Calu3 (cell line): ENCODE data around the gene TBC1D10A. TPM values are rescaled to one million over a fixed set of nuclear protein-coding genes. Genes with fewer than 3 reads are reported as not detected.

ENCODE experiments used
- BruUV-seq: library from RNA; stranded (reverse); fragments of 400-500 nt; replicated peaks from 2 replicates; lab custom pipeline; 2021; lab: Mats Ljungman, UMichigan
- CTCF ChIA-PET: fragments of 300-600 bp; sonication (Branson Sonifier 250); formaldehyde crosslinking; loops from one replicate; lab custom pipeline; 2022; ENCODE audit warnings: antibody characterized with exemption; lab: Charles Lee
- DNase-seq: peaks from one replicate; pipeline ENCODE4 v3.0.0; 2022
- H3K27ac Mint-ChIP-seq: one replicate; pipeline ENCODE4 v1.8.0; 2022; ENCODE audit warnings: mixed read lengths; ENCODE audit not compliant: unreplicated experiment
- H3K27me3 Mint-ChIP-seq: one replicate; pipeline ENCODE4 v1.8.0; 2022; ENCODE audit warnings: mixed read lengths; ENCODE audit not compliant: unreplicated experiment
- H3K36me3 Mint-ChIP-seq: one replicate; pipeline ENCODE4 v1.8.0; 2022; ENCODE audit warnings: mild to moderate bottlenecking, moderate library complexity, mixed read lengths; ENCODE audit not compliant: insufficient read depth, unreplicated experiment
- H3K4me1 Mint-ChIP-seq: one replicate; pipeline ENCODE4 v1.8.0; 2022; ENCODE audit warnings: mild to moderate bottlenecking, low read depth, mixed read lengths; ENCODE audit not compliant: unreplicated experiment
- H3K4me3 Mint-ChIP-seq: one replicate; pipeline ENCODE4 v1.8.0; 2022; ENCODE audit warnings: mild to moderate bottlenecking, low read depth, moderate library complexity, mixed read lengths; ENCODE audit not compliant: unreplicated experiment
- H3K9me3 Mint-ChIP-seq: one replicate; pipeline ENCODE4 v1.8.0; 2022; ENCODE audit warnings: low read depth, mixed read lengths; ENCODE audit not compliant: unreplicated experiment
- CTCF ChIP-seq: fragments of 200-600 bp; IDR thresholded peaks from one replicate; pipeline ENCODE4 v1.8.0; 2022; ENCODE audit warnings: antibody characterized with exemption; ENCODE audit not compliant: unreplicated experiment
- intact Hi-C: fragments of 100-400 bp; cut with micrococcal nuclease; formaldehyde crosslinking; loops from one replicate; pipeline ENCODE4 v1.10.0; 2022; ENCODE audit not compliant: unreplicated experiment
- total RNA-seq: library from RNA; stranded (reverse); gene quantifications from 2 replicates; pipeline ENCODE4 v1.2.3, GENCODE V29; 2022

The TBC1D10A gene
- total RNA-seq, 1 experiment from 2014 or later, result 24.5 TPM

GRCh38 chr22:30247974-30248373 lies 78.8 kb downstream of the TBC1D10A start:
- no peaks in the 10 kb centered on the region for H3K27me3 Mint-ChIP-seq
- intact Hi-C loops, result no loop called here
- H3K27ac Mint-ChIP-seq, result peak overlapping the region; percentile 98
- BruUV-seq, result no TSS peak
- peaks cover 83% of the 10 kb centered on the region for H3K4me1 Mint-ChIP-seq
- H3K36me3 Mint-ChIP-seq, result peaks cover 100% of the 10 kb centered on the region
- peak overlapping the region; percentile 78 for H3K4me3 Mint-ChIP-seq
- CTCF ChIA-PET, result no interaction called here
- peak; percentile 59 for DNase-seq
- H3K9me3 Mint-ChIP-seq, result no peaks in the 10 kb centered on the region
- no peak for TF ChIP-seq CTCF

- no peaks in the 10 kb centered on the region for H3K9me3 Mint-ChIP-seq
Measured at GRCh38 chr22:30247561-30247960, 79.2 kb downstream of the TBC1D10A start.

GRCh38 chr22:30246814-30247376 lies 79.8 kb downstream of the TBC1D10A start:
- Mint-ChIP-seq H3K9me3 (no peaks in the 10 kb centered on the region), H3K27ac (peak overlapping the region; percentile 98), H3K36me3 (peaks cover 100% of the 10 kb centered on the region), H3K4me3 (peak overlapping the region; percentile 78), H3K4me1 (peaks cover 80% of the 10 kb centered on the region), H3K27me3 (no peaks in the 10 kb centered on the region)
- CTCF ChIA-PET, result interaction anchor here (0.6 to 2.2 kb wide), 5 partner anchors 9 to 46 kb away, joined by 3 to 7 read pairs (median 5); no protein-coding TSS in a partner anchor
- no TSS peak for BruUV-seq
- peak; percentile 62 for DNase-seq
- intact Hi-C loops, result no loop called here
- no peak for TF ChIP-seq CTCF

More at GRCh38 chr22:30247561-30247960, 79.2 kb downstream of the TBC1D10A start:
- Mint-ChIP-seq H3K4me3 (peak overlapping the region; percentile 78), H3K27me3 (no peaks in the 10 kb centered on the region), H3K36me3 (peaks cover 100% of the 10 kb centered on the region), H3K27ac (peak overlapping the region; percentile 98), H3K4me1 (peaks cover 83% of the 10 kb centered on the region)
- TF ChIP-seq CTCF, result no peak
- BruUV-seq, result no TSS peak
- intact Hi-C loops, result no loop called here
- DNase-seq, result no peak
- CTCF ChIA-PET, result no interaction called here

GRCh38 chr22:30245985-30246813 lies 80.5 kb downstream of the TBC1D10A start, which contains the start of gene LIF:
Gene LIF (minus strand): TSS chr22:30246759. CDS start chr22:30246695, 64 bp downstream.
- Mint-ChIP-seq H3K27ac (peak within 1 kb of the TSS; percentile 98), H3K9me3 (no peaks in the 10 kb centered on the region), H3K36me3 (peaks cover 100% of the 10 kb centered on the region), H3K4me1 (peaks cover 77% of the 10 kb centered on the region), H3K4me3 (peak within 1 kb of the TSS; percentile 78), H3K27me3 (no peaks in the 10 kb centered on the region)
- TSS peak; percentile 45 for BruUV-seq
- CTCF ChIA-PET, result interaction anchor here (0.6 to 2.2 kb wide), 6 partner anchors 9 to 49 kb away, joined by 3 to 7 read pairs (median 5); no protein-coding TSS in a partner anchor
- peak; percentile 71 for DNase-seq
- TF ChIP-seq CTCF, result no peak
- intact Hi-C loops, result no loop called here
